ENCODE data around the gene CCDC91. TPM values are rescaled to one million over a fixed set of nuclear protein-coding genes. Genes with fewer than 3 reads are reported as not detected.
"Not testable (repeated sequence)": the region's sequence is repeated elsewhere in the genome, so short reads cannot be mapped to it uniquely, and the experiment has no call there.

CCDC91 gene
- total RNA-seq, 2 donors from 2014 or later: 17.6 to 20.2 TPM

GRCh38 chr12:28367993-28368392, 177.7 kb downstream of the CCDC91 start:
- Mint-ChIP-seq H3K4me1 (ENCODE audit: low read depth) (no peaks in the 10 kb centered on the region), H3K27me3 (ENCODE audit: low read depth) (no peaks in the 10 kb centered on the region), H3K9me3 (peaks cover 19 to 20% of the 10 kb centered on the region in 2 donors), H3K36me3 (ENCODE audit: insufficient read depth in 2 of 2) (peaks cover 36 to 49% of the 10 kb centered on the region in 2 donors), H3K4me3 (no peak overlapping the region), H3K27ac (no peak overlapping the region)
- ATAC-seq (replicated peaks in 1 of 2) (no peak), DNase-seq (no peak)

- Mint-ChIP-seq H3K27ac (no peak overlapping the region), H3K9me3 (peaks cover 19 to 20% of the 10 kb centered on the region in 2 donors), H3K4me3 (no peak overlapping the region), H3K36me3 (ENCODE audit: insufficient read depth in 2 of 2) (peaks cover 39 to 56% of the 10 kb centered on the region in 2 donors), H3K4me1 (ENCODE audit: low read depth) (no peaks in the 10 kb centered on the region), H3K27me3 (ENCODE audit: low read depth) (no peaks in the 10 kb centered on the region)
- DNase-seq (no peak), ATAC-seq (replicated peaks in 1 of 2) (no peak)
Observed at GRCh38 chr12:28369483-28369882, 179.2 kb downstream of the CCDC91 start.

GRCh38 chr12:28374556-28374955, 184.3 kb downstream of the CCDC91 start:
- Mint-ChIP-seq H3K4me1 (ENCODE audit: low read depth) (peaks cover 6% of the 10 kb centered on the region), H3K4me3 (no peak overlapping the region), H3K27ac (no peak overlapping the region), H3K36me3 (ENCODE audit: insufficient read depth in 2 of 2) (peaks cover 19 to 38% of the 10 kb centered on the region in 2 donors), H3K9me3 (peaks cover 10 to 11% of the 10 kb centered on the region in 2 donors), H3K27me3 (ENCODE audit: low read depth) (no peaks in the 10 kb centered on the region)
- ATAC-seq (replicated peaks in 1 of 2) (no peak), DNase-seq (no peak)

GRCh38 chr12:28378736-28379135, 188.5 kb downstream of the CCDC91 start:
- H3K4me3 Mint-ChIP-seq: no peak overlapping the region
- peaks cover 6% of the 10 kb centered on the region for H3K4me1 Mint-ChIP-seq (ENCODE audit: low read depth)
- DNase-seq (no peak), ATAC-seq (replicated peaks in 1 of 2) (no peak)
- peaks cover 1 to 10% of the 10 kb centered on the region in 2 donors for H3K36me3 Mint-ChIP-seq (ENCODE audit: insufficient read depth in 2 of 2)
- no peaks in the 10 kb centered on the region for H3K27me3 Mint-ChIP-seq (ENCODE audit: low read depth)
- no peak overlapping the region for H3K27ac Mint-ChIP-seq
- peaks cover 0 to 2% of the 10 kb centered on the region in 2 donors for H3K9me3 Mint-ChIP-seq

GRCh38 chr12:28379779-28380178, 189.5 kb downstream of the CCDC91 start:
- H3K36me3 Mint-ChIP-seq (ENCODE audit: insufficient read depth in 2 of 2); ATAC-seq (replicated peaks in 1 of 2); H3K27ac Mint-ChIP-seq; DNase-seq; H3K27me3 Mint-ChIP-seq (ENCODE audit: low read depth); H3K9me3 Mint-ChIP-seq; H3K4me3 Mint-ChIP-seq; H3K4me1 Mint-ChIP-seq (ENCODE audit: low read depth): not testable (repeated sequence)

- ATAC-seq (replicated peaks in 1 of 2) (no peak), DNase-seq (no peak)
- H3K9me3 Mint-ChIP-seq: peaks cover 0 to 2% of the 10 kb centered on the region in 2 donors
- H3K27ac Mint-ChIP-seq: no peak overlapping the region
- no peaks in the 10 kb centered on the region for H3K4me1 Mint-ChIP-seq (ENCODE audit: low read depth)
- H3K27me3 Mint-ChIP-seq (ENCODE audit: low read depth): no peaks in the 10 kb centered on the region
- H3K36me3 Mint-ChIP-seq (ENCODE audit: insufficient read depth in 2 of 2): peaks cover 0 to 3% of the 10 kb centered on the region in 2 donors
- no peak overlapping the region for H3K4me3 Mint-ChIP-seq
Observed at GRCh38 chr12:28383368-28383767, 193.1 kb downstream of the CCDC91 start.

- no peak for DNase-seq
- H3K4me1 Mint-ChIP-seq (ENCODE audit: low read depth): no peaks in the 10 kb centered on the region
- no peak for ATAC-seq (replicated peaks in 1 of 2)
- no peaks in the 10 kb centered on the region for H3K27me3 Mint-ChIP-seq (ENCODE audit: low read depth)
- H3K27ac Mint-ChIP-seq: no peak overlapping the region
- no peak overlapping the region for H3K4me3 Mint-ChIP-seq
- no peaks in the 10 kb centered on the region for H3K9me3 Mint-ChIP-seq
- H3K36me3 Mint-ChIP-seq (ENCODE audit: insufficient read depth in 2 of 2): peaks cover 0 to 1% of the 10 kb centered on the region in 2 donors
Observed at GRCh38 chr12:28388879-28389278, 198.6 kb downstream of the CCDC91 start.

GRCh38 chr12:28390206-28390605, 199.9 kb downstream of the CCDC91 start:
- no peak overlapping the region for H3K4me3 Mint-ChIP-seq
- no peak for ATAC-seq (replicated peaks in 1 of 2)
- no peaks in the 10 kb centered on the region for H3K9me3 Mint-ChIP-seq
- H3K36me3 Mint-ChIP-seq (ENCODE audit: insufficient read depth in 2 of 2): peaks cover 0 to 3% of the 10 kb centered on the region in 2 donors
- no peak for DNase-seq
- no peaks in the 10 kb centered on the region for H3K27me3 Mint-ChIP-seq (ENCODE audit: low read depth)
- no peaks in the 10 kb centered on the region for H3K4me1 Mint-ChIP-seq (ENCODE audit: low read depth)
- no peak overlapping the region for H3K27ac Mint-ChIP-seq

GRCh38 chr12:28390761-28391385, 200.6 kb downstream of the CCDC91 start:
- Mint-ChIP-seq H3K36me3 (ENCODE audit: insufficient read depth in 2 of 2) (peaks cover 0 to 7% of the 10 kb centered on the region in 2 donors), H3K4me3 (no peak overlapping the region), H3K27me3 (ENCODE audit: low read depth) (no peaks in the 10 kb centered on the region), H3K27ac (no peak overlapping the region), H3K4me1 (ENCODE audit: low read depth) (no peaks in the 10 kb centered on the region), H3K9me3 (no peaks in the 10 kb centered on the region)
- DNase-seq (no peak), ATAC-seq (replicated peaks in 1 of 2) (no peak)

GRCh38 chr12:28409892-28410291, 219.6 kb downstream of the CCDC91 start:
- Mint-ChIP-seq H3K9me3 (peaks cover 0 to 4% of the 10 kb centered on the region in 2 donors), H3K4me3 (no peak overlapping the region), H3K27ac (no peak overlapping the region), H3K36me3 (ENCODE audit: insufficient read depth in 2 of 2) (peaks cover 1 to 3% of the 10 kb centered on the region in 2 donors), H3K27me3 (ENCODE audit: low read depth) (no peaks in the 10 kb centered on the region), H3K4me1 (ENCODE audit: low read depth) (peaks cover 5% of the 10 kb centered on the region)
- DNase-seq: no peak
- ATAC-seq (replicated peaks in 1 of 2): no peak

GRCh38 chr12:28413460-28414109, 223.3 kb downstream of the CCDC91 start:
- H3K36me3 Mint-ChIP-seq (ENCODE audit: insufficient read depth in 2 of 2): peaks cover 0 to 3% of the 10 kb centered on the region in 2 donors
- peaks cover 5% of the 10 kb centered on the region for H3K4me1 Mint-ChIP-seq (ENCODE audit: low read depth)
- ATAC-seq (replicated peaks in 1 of 2): no peak
- no peak overlapping the region for H3K27ac Mint-ChIP-seq
- no peak overlapping the region for H3K4me3 Mint-ChIP-seq
- no peaks in the 10 kb centered on the region for H3K27me3 Mint-ChIP-seq (ENCODE audit: low read depth)
- DNase-seq: no peak
- no peaks in the 10 kb centered on the region for H3K9me3 Mint-ChIP-seq

- Mint-ChIP-seq H3K4me3 (no peak overlapping the region), H3K9me3 (no peaks in the 10 kb centered on the region), H3K36me3 (ENCODE audit: insufficient read depth in 2 of 2) (peaks cover 2 to 3% of the 10 kb centered on the region in 2 donors), H3K27me3 (ENCODE audit: low read depth) (no peaks in the 10 kb centered on the region), H3K27ac (no peak overlapping the region), H3K4me1 (ENCODE audit: low read depth) (peaks cover 5% of the 10 kb centered on the region)
- ATAC-seq (replicated peaks in 1 of 2): no peak
- no peak for DNase-seq
Observed at GRCh38 chr12:28415755-28416154, 225.5 kb downstream of the CCDC91 start.

GRCh38 chr12:28421374-28421773, 231.1 kb downstream of the CCDC91 start:
- DNase-seq (no peak), ATAC-seq (replicated peaks in 1 of 2) (no peak)
- Mint-ChIP-seq H3K27ac (no peak overlapping the region), H3K4me1 (ENCODE audit: low read depth) (no peaks in the 10 kb centered on the region), H3K27me3 (ENCODE audit: low read depth) (no peaks in the 10 kb centered on the region), H3K36me3 (ENCODE audit: insufficient read depth in 2 of 2) (peaks cover 4 to 5% of the 10 kb centered on the region in 2 donors), H3K9me3 (peaks cover 1 to 3% of the 10 kb centered on the region in 2 donors), H3K4me3 (no peak overlapping the region)

All from activated T-cell treated with anti-CD3 and anti-CD28 coated beads, Interleukin-2, amount 50 U/mL, for 72 hours (primary cell).